ENCODE results near the gene MAP3K8.

DNA sequence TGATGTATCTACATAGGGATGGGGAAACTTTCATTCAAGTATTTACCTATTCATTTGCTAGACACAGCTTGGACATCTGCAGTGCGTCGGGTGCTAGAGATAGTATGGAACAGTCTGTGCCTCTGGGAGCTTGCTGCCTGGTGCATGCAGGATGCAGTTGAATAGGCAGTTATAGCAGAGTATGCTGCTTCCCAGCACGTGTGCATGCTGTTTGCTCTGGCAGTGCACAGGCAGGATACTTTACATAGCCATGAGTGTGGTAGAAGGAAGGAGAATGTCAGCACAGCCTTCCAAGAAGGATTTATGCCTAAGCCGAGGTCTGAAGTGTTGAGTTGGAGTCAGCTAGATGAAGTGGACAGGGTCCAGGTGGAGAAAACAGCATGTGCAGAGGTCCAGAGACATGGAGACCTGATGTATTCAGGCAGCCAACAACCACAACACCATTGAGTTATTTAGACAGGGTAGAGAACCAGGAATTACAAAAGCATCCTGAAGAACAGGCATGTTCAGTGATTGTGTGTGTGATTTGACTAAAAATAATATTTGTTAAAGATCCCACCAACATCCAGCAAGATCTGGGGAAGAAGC lies 8.1 kb downstream of the MAP3K8 start:
- TF ChIP-seq SMC3 (IDR thresholded peaks at IDR 0.05; ENCODE audit: borderline replicate concordance, low read length) (no peak), CBX5 (IDR thresholded peaks at IDR 0.05; ENCODE audit: low read depth) (no peak), CREB1 (IDR thresholded peaks at IDR 0.05; ENCODE audit: low read depth) (no peak), EP300 (IDR thresholded peaks at IDR 0.05; ENCODE audit: borderline replicate concordance in 1 of 2, control insufficient read depth in 1 of 2, low read depth in 2 of 2, low read length in 2 of 2) (no peak), EZH2 (IDR thresholded peaks at IDR 0.05; ENCODE audit: borderline replicate concordance, control insufficient read depth, low read depth, low read length) (no peak), POLR2AphosphoS5 (IDR thresholded peaks at IDR 0.05; ENCODE audit: low read length) (peak; percentile 86)
- TF ChIP-seq, protein P1, sequence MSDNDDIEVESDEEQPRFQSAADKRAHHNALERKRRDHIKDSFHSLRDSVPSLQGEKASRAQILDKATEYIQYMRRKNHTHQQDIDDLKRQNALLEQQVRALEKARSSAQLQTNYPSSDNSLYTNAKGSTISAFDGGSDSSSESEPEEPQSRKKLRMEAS (IDR thresholded peaks at IDR 0.05; ENCODE audit: low read depth, low read length), result no peak
- TF ChIP-seq, protein P2, sequence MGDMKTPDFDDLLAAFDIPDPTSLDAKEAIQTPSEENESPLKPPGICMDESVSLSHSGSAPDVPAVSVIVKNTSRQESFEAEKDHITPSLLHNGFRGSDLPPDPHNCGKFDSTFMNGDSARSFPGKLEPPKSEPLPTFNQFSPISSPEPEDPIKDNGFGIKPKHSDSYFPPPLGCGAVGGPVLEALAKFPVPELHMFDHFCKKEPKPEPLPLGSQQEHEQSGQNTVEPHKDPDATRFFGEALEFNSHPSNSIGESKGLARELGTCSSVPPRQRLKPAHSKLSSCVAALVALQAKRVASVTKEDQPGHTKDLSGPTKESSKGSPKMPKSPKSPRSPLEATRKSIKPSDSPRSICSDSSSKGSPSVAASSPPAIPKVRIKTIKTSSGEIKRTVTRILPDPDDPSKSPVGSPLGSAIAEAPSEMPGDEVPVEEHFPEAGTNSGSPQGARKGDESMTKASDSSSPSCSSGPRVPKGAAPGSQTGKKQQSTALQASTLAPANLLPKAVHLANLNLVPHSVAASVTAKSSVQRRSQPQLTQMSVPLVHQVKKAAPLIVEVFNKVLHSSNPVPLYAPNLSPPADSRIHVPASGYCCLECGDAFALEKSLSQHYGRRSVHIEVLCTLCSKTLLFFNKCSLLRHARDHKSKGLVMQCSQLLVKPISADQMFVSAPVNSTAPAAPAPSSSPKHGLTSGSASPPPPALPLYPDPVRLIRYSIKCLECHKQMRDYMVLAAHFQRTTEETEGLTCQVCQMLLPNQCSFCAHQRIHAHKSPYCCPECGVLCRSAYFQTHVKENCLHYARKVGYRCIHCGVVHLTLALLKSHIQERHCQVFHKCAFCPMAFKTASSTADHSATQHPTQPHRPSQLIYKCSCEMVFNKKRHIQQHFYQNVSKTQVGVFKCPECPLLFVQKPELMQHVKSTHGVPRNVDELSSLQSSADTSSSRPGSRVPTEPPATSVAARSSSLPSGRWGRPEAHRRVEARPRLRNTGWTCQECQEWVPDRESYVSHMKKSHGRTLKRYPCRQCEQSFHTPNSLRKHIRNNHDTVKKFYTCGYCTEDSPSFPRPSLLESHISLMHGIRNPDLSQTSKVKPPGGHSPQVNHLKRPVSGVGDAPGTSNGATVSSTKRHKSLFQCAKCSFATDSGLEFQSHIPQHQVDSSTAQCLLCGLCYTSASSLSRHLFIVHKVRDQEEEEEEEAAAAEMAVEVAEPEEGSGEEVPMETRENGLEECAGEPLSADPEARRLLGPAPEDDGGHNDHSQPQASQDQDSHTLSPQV (IDR thresholded peaks at IDR 0.05), result no peak
